ENCODE results near the gene TBC1D25.

GRCh38 chrX:48590203-48591103, 50.9 kb downstream of the TBC1D25 start:
- TF ChIP-seq, protein P1, sequence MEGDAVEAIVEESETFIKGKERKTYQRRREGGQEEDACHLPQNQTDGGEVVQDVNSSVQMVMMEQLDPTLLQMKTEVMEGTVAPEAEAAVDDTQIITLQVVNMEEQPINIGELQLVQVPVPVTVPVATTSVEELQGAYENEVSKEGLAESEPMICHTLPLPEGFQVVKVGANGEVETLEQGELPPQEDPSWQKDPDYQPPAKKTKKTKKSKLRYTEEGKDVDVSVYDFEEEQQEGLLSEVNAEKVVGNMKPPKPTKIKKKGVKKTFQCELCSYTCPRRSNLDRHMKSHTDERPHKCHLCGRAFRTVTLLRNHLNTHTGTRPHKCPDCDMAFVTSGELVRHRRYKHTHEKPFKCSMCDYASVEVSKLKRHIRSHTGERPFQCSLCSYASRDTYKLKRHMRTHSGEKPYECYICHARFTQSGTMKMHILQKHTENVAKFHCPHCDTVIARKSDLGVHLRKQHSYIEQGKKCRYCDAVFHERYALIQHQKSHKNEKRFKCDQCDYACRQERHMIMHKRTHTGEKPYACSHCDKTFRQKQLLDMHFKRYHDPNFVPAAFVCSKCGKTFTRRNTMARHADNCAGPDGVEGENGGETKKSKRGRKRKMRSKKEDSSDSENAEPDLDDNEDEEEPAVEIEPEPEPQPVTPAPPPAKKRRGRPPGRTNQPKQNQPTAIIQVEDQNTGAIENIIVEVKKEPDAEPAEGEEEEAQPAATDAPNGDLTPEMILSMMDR (conservative IDR thresholded peaks at IDR 0.05; ENCODE audit: low read length), result no peak
- no peak for TF ChIP-seq EZH2phosphoT487 (IDR thresholded peaks at IDR 0.05; ENCODE audit: borderline replicate concordance, low read depth, low read length)

All from OCI-LY7 (cell line).